ENCODE results near the gene ARSG. TPM values are rescaled to one million over a fixed set of nuclear protein-coding genes. Genes with fewer than 3 reads are reported as not detected.
A peak's percentile ranks its signal among the peaks of the same experiment; 100 is the strongest.

Gene ARSG
- total RNA-seq, 6 donors from 2014 or later = 3.6 to 16.8 (median 7.7) TPM

DNA sequence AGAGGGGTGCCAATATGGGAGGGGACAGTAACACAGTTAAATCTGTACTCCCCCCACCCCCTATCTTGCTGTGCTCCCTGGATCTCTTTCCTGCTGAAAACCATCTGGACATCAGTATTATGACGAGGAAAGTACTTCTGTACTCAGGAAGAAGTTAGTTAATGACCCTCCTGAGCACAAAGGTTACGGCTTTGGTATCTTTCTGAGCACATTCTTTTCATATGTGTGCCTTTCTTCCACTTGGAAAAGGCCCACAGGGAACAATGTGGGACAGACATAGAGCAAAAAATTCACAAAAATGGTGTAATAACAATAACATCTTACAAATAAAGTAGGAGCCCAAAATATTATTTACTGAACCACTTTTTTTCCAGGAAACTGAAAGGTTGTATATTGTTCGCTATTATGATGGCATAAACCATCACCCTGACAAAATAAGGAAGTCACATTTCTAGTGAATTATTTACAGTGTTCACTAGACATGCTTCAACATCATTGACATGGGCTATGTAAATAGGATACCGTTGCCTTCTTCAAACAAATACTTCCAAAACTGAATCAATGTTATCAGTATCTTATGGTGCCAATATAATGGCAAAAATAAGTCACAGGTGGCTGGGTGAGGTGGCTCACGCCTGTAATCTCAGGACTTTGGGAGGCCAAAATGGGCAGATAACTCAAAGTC, 160.5 kb downstream of the ARSG start:
- peak overlapping the region in 1 of 4 donors; percentile 18 for H3K27ac ChIP-seq
- peaks cover 22 to 59% (median 36%) of the 10 kb centered on the region in 4 donors for H3K36me3 ChIP-seq
- DNase-seq (no peak), ATAC-seq (ENCODE audit: low FRiP score in 2 of 2) (no peak)
- H3K4me3 ChIP-seq = no peak overlapping the region
- peaks cover 14 to 31% (median 21%) of the 10 kb centered on the region in 4 donors for H3K4me1 ChIP-seq
- WGBS, 2 donors = 64 to 71% methylated on average over 5 of the region's 5 CpGs
- H3K9me3 ChIP-seq = no peaks in the 10 kb centered on the region
- TF ChIP-seq, protein P1, sequence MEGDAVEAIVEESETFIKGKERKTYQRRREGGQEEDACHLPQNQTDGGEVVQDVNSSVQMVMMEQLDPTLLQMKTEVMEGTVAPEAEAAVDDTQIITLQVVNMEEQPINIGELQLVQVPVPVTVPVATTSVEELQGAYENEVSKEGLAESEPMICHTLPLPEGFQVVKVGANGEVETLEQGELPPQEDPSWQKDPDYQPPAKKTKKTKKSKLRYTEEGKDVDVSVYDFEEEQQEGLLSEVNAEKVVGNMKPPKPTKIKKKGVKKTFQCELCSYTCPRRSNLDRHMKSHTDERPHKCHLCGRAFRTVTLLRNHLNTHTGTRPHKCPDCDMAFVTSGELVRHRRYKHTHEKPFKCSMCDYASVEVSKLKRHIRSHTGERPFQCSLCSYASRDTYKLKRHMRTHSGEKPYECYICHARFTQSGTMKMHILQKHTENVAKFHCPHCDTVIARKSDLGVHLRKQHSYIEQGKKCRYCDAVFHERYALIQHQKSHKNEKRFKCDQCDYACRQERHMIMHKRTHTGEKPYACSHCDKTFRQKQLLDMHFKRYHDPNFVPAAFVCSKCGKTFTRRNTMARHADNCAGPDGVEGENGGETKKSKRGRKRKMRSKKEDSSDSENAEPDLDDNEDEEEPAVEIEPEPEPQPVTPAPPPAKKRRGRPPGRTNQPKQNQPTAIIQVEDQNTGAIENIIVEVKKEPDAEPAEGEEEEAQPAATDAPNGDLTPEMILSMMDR (IDR thresholded peaks at IDR 0.05) = no peak
- TF ChIP-seq EP300 (IDR thresholded peaks at IDR 0.05) = no peak
- no peak for TF ChIP-seq POLR2AphosphoS5 (IDR thresholded peaks at IDR 0.05)
- no peak for TF ChIP-seq POLR2A (IDR thresholded peaks at IDR 0.05)
- H3K27me3 ChIP-seq = no peaks in the 10 kb centered on the region

DNA sequence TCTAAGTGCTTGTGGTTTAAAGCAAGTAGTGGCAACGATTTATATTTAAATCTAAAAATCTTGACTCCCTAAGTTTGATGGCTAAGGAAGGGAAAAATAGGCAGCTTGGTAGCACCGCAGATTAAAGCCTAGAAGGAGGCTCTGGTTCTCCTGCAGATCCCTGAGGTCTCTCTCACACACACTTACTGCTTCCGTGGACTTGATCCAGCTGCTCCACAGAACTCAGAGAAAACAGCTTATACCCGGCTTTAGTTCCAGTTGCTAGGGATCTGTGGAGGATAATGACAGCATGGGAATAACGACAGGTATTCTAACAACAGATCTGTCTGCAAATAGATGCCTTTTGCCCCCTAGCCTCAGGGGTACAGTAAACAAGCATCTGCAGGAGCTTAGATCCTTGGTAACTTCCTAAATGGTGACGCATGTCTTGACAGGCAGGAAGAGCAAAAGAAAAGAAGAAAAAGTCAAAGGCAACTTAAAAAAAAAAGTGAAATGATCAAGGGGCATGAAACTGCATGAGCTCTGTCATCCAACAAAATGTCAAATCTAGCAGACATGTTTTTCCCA, 161.5 kb downstream of the ARSG start:
- ATAC-seq (ENCODE audit: low FRiP score in 2 of 2) (no peak), DNase-seq (no peak)
- Histone ChIP-seq H3K4me3 (no peak overlapping the region), H3K9me3 (no peaks in the 10 kb centered on the region), H3K36me3 (peaks cover 17 to 49% (median 29%) of the 10 kb centered on the region in 4 donors), H3K4me1 (peaks cover 14 to 31% (median 21%) of the 10 kb centered on the region in 4 donors), H3K27ac (peak overlapping the region in 1 of 4 donors; percentile 2), H3K27me3 (no peaks in the 10 kb centered on the region)
- TF ChIP-seq, protein P1 (IDR thresholded peaks at IDR 0.05) = no peak
- 58 to 63% methylated on average over 6 of the region's 6 CpGs for WGBS, 2 donors

DNA sequence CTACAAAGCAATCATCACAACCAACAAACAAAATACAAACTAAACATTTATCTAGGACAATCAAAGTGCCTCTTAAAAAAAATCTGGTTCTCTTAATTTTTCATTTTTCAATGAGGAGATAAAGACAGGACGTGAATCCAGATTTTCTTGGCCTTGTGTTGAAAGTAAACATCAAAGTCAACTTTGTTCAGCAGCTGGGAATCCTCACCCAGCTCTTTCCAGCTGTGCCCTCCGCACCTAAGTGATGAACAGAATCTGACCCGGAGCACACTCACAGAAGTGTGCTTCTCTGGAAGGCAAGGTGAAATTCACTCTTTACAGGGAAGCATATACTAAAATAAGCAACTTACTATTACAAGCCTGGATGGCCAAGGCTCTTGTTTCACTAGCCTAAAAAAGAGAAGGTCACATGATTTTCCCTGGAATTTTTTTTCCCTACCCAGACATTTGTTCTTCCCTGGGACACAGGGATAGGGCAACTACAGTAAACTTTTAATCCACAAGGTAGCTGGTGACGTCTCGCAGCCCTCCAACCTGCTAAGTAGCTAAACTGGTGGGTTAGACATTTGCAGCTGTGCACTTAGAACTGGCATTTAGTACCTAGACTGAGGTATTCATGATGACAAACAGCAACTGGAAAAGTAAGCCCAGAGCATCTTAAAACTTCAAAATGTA, 162.8 kb downstream of the ARSG start:
- WGBS, 2 donors = 77 to 80% methylated on average over 5 of the region's 5 CpGs

DNA sequence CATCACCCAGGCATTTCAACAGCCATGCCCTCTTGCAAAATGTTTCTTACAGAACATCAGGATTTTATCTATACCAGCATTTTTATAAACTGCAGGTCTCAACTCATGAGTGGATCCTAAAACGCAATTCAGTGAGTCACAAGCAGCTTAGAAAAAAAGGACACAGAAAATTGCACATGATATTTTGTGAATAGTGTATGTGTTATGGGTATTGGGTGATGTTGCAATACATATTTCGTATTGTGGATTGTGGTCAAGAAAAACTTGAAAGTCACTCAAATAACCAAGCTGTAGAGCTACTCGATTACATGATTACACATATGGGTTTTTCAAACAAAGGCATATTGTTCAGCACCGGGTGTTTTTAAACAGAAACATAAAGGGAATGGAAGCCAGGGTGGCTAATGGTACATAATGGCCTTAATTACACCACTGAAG, 164.6 kb downstream of the ARSG start:
- TF ChIP-seq POLR2A (IDR thresholded peaks at IDR 0.05) (no peak), EP300 (IDR thresholded peaks at IDR 0.05) (no peak), POLR2AphosphoS5 (IDR thresholded peaks at IDR 0.05) (peak in 1 of 2 donors; percentile 69)
- TF ChIP-seq, protein P1 (IDR thresholded peaks at IDR 0.05) = no peak
- H3K4me1 ChIP-seq = peaks cover 26 to 42% (median 33%) of the 10 kb centered on the region in 4 donors
- 22 to 24% methylated on average over 4 of the region's 4 CpGs for WGBS, 2 donors
- H3K27me3 ChIP-seq = no peaks in the 10 kb centered on the region
- no peaks in the 10 kb centered on the region for H3K9me3 ChIP-seq
- DNase-seq = no peak
- H3K4me3 ChIP-seq = peak overlapping the region in 3 of 4 donors; percentile 71 to 92 (median 75)
- ATAC-seq (ENCODE audit: low FRiP score in 2 of 2) = peak in 1 of 2 donors; percentile 14
- peaks cover 0 to 18% (median 6%) of the 10 kb centered on the region in 4 donors for H3K36me3 ChIP-seq
- peak overlapping the region; percentile 92 to 97 (median 96) for H3K27ac ChIP-seq

More for the DNA sequence above, 162.8 kb downstream of the ARSG start:
- Histone ChIP-seq H3K27me3 (no peaks in the 10 kb centered on the region), H3K36me3 (peaks cover 12 to 36% (median 22%) of the 10 kb centered on the region in 4 donors), H3K27ac (peak overlapping the region in 1 of 4 donors; percentile 2), H3K4me3 (no peak overlapping the region), H3K9me3 (no peaks in the 10 kb centered on the region), H3K4me1 (peaks cover 23 to 37% (median 27%) of the 10 kb centered on the region in 4 donors)
- DNase-seq (no peak), ATAC-seq (ENCODE audit: low FRiP score in 2 of 2) (no peak)
- no peak for TF ChIP-seq EP300 (IDR thresholded peaks at IDR 0.05)
- TF ChIP-seq POLR2AphosphoS5 (IDR thresholded peaks at IDR 0.05) = no peak
- TF ChIP-seq, protein P1 (IDR thresholded peaks at IDR 0.05) = no peak
- TF ChIP-seq POLR2A (IDR thresholded peaks at IDR 0.05) = no peak
